HG03066 (cell line): Measurements from ENCODE around the gene PARP11.

ENCODE experiments used
- ATAC-seq: cut with Tn5 transposase; IDR thresholded peaks from one replicate; pipeline ENCODE4 v1.9.1; 2021; ENCODE audit warnings: low read depth; ENCODE audit not compliant: unreplicated experiment

The PARP11 gene, protein sequence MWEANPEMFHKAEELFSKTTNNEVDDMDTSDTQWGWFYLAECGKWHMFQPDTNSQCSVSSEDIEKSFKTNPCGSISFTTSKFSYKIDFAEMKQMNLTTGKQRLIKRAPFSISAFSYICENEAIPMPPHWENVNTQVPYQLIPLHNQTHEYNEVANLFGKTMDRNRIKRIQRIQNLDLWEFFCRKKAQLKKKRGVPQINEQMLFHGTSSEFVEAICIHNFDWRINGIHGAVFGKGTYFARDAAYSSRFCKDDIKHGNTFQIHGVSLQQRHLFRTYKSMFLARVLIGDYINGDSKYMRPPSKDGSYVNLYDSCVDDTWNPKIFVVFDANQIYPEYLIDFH

DNA sequence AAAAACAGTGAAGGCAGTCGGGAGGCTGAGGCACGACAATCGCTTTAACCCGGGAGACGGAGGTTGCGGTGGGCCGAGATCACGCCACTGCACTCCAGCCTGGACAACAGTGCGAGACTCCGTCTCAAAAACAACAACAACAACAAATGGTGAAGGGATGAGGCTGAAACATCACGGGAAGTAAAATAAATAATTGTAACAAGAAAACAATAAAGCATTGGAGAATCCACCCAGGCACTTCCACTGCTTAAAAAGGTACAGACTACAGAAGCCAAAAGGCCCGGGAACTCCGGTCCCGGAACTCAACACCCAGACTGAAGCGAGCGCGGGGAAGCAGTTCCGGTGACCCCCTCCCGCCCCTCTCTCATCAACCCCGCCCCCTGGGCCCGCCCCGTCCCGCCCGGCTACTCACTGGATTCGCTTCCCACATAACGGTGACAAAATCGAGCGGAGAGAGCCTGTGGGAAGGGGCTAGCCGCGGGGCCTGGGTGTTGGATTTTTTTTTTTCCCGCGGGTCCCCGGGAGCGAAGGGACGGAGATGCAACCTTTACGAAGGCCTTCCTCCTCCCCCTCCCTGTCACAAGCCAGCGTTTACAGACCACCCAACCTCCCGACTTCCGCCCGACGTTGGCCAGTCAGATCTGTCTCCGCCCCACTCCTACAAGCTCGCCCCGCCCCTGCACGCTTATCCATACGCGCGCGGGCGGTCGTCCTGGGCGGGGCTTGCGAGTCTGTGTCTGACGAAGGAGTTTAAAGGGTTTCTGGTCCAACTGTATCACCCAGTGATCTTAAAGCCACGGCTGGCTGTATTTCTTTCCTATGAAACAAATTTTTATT is at the start of gene PARP11:
TSS of gene PARP11 (minus strand) at position 600 of the 837 bp plus-strand sequence. CDS start at position 430, 170 bp downstream.
- ATAC-seq: peak; percentile 91

DNA sequence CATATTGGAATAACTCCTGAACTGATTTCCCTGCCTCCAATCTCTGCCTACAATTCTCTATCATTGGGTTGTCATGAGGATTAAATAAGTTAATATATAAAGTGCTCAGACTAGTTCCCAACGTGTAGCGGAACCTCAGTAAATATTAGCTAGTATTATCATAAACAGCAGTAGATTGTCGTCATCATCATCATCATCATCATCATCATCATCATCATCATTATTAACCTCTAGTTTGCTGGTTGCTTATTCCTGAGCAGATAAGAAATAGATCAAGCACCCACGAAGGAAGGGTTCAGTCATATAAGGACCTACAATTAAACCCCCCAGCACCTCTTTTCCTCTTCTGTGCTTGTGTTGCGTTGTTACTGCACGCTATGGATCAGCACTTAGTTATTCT is 48.8 kb upstream of the PARP11 start:
- ATAC-seq: no peak

DNA sequence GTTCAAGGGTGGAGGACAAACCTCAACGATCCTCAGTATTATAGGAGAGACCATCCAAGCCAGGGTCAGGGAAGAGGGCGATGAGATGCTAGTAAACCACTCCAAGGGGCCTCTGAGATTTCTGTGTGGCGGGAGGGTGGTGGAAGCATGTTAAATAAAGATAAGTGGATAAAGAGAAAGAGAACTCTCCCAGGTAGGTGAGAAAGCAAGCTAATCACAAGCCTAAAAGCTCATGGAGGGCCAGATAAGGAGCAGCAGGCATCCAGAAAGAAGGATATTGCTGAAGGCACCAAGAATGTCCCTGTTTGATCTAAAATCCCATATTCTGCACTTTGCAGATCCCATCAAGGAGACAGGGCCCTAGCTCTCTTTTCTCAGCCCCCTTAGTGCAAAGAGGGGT is 48.3 kb upstream of the PARP11 start:
- no peak for ATAC-seq

DNA sequence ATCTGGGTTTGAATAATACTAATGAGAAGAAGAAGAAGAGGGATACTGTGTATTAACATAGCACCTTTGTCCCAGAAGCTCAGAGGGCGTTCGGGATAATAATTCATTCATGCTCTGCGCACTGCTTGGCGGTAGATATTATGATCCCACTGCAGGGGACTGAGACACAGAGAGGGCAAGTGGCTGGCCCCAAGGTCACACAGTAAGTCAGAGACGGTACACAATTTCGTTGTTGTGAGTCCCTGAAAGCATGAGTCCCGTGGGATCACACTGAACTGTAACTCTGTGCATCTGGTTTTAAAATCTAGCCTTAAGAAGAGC is 47.9 kb upstream of the PARP11 start:
- ATAC-seq: no peak

DNA sequence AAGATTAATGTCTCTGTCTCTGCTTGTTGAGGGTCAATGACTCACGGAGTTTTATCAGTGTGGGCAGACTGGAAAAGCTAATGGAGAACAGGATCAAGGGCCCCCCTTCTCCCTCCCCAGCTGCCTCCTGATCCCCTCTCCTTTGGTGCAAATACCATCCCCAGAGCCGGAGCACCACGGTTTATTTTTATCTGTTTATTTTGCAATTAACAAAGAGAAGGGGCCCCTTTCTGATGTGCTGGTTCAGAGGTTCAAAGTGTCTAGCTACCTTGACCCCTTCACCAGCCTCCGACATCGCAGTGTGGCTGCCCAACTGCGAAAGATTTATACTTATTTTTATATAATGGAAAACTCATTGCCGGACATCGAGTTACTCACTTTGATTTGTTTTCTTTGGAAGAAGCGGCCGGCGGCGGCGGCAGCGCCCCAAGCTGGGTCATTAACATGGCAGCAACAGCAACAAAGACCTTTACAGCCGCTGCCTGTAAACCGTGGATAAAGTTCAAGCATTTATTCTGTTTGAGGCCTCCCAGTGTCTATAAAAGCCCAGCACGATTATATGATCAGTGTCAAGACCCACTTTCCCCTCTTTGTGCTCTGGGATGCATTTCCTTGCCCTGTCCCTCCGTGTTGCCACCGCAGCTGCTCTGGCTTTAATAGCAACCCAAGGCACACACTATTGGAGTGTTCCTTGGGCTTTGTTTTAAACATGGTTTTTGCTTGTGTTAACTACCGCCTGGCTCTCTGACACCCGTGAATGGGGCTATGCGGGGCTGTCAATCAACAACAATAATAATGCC is 47.4 kb upstream of the PARP11 start:
- ATAC-seq: no peak

DNA sequence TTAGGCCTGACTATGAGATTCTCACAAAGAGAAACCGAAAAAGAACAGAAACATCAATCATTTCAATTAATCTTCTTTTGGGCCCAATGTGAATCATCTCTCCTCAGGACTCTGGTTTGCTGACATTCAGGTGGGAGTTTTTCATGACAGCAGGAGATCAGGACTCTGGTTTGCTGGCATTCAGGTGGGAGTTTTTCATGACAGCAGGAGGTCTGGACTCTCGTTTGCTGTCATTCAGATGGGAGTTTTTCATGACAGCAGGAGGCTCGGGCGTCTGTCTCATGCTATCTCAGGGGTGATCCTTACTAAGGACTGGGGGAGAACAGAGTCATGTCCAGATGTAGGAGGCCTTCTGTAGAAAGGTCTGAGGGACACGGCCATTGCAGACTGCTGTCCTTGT is 40.1 kb upstream of the PARP11 start:
- no peak for ATAC-seq

DNA sequence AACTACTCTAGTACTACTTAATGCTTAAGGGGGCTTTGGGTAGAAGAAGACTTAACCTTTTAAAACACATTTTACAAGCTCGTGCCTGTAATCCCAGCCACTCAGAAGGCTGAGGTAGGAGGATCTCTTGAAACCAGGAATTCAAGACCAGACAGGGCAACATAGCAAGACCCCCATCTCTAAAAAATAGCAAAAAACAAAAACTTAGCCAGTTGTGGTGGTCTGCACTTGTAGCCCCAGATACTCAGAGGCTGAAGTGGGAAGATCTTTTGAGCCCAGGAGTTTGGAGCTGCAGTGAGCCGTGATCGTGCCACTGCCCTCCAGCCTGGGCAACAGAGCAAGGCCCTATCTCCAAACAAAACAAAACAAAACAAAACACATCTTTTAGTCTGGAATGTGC is 39.7 kb upstream of the PARP11 start:
- no peak for ATAC-seq

DNA sequence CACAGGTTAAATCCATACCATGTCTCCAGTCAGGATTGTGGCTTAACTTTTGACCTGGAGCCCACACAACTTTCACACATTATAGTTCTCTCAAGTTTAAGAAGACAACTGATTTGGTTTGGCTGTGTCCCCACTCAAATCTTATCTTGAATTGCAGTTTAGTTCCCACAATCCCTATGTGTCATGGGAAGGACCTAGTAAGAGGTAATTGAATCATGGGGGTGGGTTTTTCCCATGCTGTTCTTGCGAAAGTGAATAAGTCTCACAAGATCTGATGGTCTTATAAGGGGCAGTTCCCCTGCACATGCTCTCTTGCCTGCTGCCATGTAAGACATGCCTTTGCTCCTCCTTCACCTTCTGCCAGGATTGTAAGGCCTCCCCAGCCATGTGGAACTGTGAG is 38.2 kb upstream of the PARP11 start:
- ATAC-seq: no peak

DNA sequence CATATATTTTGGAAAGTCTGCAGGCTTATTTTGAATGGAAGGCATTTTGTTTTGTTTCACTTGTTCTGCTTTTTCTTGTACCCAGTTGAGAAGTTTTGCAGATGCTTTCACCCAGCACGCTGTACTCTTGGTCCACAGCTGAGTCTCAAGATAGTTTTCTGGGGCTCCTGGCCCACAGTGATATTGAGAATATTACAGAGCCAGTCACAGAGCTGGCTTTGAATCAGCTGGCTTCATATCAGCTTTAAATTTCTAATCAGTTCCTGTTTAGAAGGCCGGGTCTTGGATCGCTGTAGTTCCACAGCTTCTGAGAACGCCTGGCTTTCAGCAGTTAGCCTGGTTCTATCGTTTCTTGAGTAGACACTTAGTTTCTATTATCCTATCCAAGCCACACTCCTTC is 32.5 kb upstream of the PARP11 start:
- no peak for ATAC-seq

DNA sequence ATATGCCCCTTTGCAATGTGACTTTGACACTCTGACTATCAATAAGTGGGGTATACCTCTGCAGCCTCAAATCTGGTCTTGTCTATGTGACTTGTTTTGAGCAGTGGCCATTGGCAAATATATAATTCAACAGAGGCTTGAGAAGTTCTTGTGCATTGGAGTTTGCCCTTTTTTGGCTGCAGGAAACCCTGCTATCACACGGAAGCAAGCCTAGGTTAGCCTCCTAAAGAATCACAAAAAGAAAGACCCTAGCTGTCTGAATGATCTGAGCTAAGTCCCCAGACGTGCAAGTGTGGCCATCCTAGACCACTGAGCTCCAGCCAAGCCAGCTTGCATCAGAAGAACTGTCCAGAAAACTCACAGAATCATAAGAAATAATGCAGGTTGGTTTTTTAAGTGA is 31.8 kb upstream of the PARP11 start:
- no peak for ATAC-seq

DNA sequence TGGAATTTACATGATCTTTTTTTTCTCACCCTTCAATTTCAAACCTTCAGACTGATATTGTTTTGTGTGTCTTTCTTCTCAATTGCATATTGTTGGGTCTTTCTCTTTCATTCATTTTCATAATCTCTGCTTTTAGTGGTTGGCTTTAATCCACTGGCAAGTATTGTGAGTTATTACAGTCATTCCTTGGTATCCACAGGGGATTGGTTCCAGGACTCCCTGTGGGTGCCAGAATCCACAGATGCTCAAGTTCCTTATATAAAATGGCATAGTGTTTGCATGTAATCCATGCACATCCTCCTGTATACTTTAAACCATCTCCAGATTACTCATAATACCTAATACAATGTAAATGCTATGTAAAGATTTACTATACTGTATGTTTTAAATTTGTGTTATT is 29.7 kb upstream of the PARP11 start:
- no peak for ATAC-seq

DNA sequence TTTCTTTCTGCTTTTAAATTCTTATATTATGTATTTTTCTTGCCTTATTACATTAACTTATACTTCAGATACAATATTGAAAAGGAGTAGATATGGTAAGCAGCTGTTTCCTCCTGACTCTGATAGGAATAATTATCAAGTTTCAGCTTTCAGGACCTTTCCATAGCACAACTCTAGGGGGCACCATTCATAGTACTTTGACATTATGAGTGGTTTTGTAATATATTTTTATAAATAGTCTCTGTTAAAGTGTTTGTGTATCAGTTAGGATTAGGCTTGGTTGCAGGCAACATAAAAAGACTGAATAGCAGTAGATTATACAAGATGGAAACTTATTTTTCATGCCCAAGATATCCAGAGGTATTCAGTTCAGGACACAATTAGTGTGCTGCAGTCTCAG is 27.9 kb upstream of the PARP11 start:
- no peak for ATAC-seq

DNA sequence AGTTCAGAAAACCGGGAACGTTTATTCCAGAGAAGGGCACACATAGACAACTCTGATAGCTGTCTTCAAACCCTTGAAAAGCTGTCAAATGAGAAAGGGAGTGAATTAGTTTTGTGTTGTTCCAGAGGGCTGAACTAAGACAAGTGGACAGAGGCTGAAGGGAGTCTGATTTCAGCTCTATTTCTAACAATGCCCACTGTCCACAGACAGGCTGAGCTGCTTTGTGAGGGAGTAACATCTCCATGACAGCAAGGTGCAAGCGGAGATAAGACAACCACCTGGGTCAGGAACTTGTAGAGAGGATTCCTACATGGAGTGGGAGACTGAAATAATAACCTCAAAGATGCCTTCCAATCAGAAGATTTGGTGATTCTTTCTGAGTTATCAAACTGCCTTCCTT is 25.6 kb upstream of the PARP11 start:
- no peak for ATAC-seq

DNA sequence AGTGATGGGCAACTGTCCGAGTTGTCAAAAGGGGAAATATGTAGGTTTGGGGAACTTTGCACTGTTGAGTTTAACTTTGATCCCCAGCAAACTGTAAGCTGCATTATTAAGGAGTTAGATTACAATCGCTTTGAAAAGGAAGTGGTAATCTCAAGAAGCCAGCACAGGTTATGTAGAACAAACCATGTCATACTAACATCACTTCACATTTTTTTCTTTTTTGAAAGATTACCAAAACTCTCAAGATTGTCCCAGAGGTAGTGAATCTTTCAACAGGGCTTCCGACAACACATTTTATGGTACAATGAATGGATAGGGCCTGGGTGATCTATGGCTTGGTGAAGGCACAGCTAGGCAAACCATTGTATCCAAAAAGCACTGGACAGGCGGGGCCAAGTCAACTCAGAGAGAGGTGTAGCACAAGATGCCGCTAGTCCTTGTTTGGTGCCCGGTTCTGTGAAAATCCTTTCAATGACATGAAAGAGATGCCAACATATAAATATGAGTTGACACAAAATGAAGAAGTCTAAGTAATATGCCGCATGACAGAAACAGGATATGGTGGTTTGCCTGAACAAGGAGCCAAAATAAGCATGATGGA is 24.3 kb upstream of the PARP11 start:
- no peak for ATAC-seq

DNA sequence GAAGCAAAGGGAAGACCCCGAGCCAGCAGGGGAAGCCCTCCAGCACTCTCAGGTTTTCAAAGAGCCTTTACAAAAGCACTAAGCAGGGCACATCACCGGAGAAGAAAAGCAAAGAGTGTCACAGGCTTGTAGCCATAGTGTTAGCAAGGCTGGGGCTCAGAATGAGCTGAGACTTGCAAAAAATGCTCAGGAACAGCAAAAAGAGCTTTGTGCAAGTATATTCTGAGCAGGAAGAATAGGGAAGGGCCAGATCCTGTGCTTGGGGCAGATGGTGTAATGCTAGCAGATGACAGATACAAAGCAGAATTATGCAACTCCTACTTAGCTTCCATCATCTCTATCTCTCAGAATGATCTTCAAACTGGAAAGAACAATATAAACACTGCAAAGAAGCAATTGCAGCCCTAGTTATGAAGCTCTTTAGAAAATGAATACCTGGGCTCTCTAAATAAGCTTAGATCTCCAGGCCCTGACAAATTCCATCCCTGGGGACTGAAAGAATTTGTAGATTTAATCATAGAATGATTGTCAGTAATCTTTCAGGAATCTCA is 23.7 kb upstream of the PARP11 start:
- ATAC-seq: no peak

DNA sequence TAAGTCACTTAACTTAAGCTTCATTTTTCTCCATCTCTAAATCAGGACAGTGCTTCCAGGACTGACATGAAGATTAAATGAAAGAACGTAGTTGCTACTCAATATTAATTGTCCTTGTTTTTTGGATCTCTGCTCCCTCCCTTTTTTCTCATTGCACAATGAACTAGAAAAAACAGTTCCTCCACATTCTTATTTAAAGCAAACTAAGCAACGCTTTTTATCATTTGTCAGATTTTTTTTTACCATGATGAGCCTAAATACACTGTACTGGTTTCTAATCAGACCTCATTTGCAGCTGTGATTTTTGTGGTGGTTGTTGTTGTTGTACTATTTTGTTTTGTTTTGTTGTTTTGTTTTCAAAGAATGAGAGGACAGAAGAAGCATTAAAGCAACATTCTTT is 23.2 kb upstream of the PARP11 start:
- ATAC-seq: no peak

DNA sequence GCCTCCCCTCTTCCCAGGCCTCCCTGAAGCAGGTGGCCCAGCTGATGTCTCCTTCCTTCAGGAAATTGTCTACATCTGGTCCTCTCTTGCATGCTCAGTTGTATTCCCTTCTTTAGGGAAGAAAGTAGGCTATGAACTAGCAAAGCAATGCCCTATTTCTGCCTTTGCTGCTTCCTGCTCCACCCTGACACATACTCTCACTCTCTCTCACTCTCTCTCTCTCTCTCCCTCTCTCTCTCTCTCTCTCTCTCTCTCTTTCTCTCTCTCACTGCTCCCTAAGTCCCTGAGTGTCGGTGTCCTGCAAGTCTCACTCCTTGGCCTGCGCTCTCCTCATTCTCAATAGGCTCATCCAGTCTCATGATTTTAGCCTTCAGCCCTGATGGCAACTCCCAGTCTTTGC is 19.4 kb upstream of the PARP11 start:
- ATAC-seq: no peak

DNA sequence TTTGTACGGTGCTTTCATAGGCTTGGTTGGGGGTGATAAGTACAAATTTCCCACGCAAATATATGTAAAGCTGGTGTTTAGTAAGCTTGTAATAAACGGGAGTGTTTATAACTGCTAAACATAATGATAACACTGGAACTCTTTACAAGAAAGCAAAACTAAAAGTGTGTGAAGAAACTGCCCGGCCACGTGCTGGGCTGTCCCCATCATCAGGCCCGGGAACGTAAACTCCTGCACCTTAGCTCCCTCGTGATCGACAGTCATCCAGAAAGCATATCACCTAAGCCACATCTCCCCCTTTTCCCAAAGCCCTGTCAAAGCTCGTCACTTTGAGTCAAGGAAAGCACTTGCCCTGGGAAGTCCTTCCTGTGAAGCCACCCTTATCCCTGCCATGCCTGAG is 18.0 kb upstream of the PARP11 start:
- ATAC-seq: no peak

DNA sequence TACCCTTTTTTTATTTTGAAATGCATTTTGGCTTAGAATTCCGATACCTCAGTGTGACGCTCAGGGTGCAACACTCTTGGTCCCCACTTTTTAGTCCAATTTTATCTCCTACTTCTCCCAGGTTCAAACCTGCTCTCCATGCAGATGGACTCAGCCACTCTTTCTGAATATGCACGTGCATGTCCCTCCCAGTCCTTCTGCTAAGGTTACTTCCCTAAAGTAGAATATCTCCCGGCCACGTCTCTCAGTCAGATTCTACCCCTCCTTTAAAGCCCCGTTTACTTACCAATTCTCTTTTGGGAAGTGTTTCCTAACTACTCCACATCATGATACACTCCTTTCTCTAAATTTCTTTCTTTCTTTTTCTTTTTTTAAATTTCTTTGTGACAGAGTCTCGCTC is 15.5 kb upstream of the PARP11 start:
- ATAC-seq: no peak

DNA sequence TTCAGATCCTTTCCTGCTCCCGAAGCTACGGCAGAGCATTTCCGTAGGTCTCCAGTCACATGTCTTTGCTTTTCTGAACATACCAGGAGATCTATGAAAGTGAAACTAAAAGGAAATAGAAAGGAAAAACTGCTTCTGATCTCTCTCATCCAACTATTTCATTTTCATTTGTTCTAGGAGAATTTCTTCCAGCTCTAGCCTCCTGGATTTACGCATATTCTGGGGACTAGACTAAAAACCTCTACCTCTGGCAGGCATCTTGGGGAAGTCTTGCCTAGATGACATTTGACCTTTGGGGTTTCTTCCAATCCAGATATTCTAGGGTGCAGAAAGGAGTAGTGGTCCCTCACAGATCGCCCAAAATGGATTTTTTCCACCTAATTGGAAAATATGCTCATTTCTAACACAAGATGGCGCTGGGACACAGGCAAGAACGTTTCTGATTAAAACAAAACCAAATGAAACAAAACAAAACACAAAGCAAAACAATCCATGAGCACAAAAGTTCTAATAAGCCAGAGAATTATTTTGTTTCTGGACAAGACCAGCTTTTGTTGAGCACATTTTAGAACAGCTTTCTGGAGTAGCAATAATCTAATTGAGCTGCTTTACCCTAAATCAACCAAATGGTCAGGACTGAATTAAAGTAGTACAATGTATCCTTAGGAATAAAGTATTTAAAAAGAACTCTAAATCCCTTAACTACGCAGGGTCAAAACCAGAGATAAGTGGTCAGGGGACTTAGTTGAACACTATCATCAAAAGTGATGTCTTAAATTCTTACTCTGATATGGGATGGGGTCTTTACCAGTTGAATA is 12.3 kb upstream of the PARP11 start:
- no peak for ATAC-seq
